SU-DHL-6 (cell line): ENCODE results near the gene ENTPD8.

Source experiments
- EZH2phosphoT487 ChIP-seq: fragments of 200-600 bp; sonication (generic), shearing (Covaris generic); conservative IDR thresholded peaks from 2 replicates; pipeline ENCODE4 v1.6.1; 2018; ENCODE audit warnings: mild to moderate bottlenecking, antibody characterized with exemption, low read length, moderate library complexity, mixed read lengths
- TF ChIP-seq, protein P1 (sequence below): fragments of 200-600 bp; sonication (generic); IDR thresholded peaks from one replicate; pipeline ENCODE4 v1.5.1; 2017; ENCODE audit warnings: antibody characterized with exemption, mild to moderate bottlenecking, low read length, moderate library complexity; ENCODE audit not compliant: insufficient read depth, poor library complexity, severe bottlenecking

DNA sequence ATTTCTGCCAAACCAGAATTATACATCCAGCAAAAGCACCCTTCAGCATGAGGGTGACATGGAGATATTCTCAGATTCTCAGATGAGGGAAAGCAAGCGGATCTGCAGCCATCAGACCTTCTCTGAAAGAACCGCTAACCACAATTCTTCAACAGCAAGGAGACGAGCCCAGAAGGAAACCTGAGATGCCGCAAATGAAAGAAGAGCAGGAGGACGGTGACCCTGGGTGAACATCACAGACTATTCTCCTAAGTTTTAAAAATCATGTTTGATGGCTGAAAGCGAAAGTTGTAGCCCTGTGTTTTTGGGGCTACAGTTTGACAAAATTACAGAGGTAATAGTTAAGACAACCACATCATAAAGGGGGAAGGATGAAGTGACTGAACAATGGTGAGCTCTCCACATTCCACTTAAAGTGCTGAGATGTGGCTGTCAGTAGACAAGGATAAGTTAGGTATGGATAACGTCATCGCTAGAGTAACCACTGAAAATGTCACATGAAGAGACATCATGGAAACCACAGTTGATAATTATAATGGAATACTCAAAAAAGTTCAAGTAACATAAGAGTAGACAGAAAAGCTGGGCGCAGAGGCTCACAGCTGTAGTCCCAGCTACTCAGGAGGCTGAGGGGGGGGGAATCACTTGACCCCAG lies 49.5 kb upstream of the ENTPD8 start:
- TF ChIP-seq, protein P1, sequence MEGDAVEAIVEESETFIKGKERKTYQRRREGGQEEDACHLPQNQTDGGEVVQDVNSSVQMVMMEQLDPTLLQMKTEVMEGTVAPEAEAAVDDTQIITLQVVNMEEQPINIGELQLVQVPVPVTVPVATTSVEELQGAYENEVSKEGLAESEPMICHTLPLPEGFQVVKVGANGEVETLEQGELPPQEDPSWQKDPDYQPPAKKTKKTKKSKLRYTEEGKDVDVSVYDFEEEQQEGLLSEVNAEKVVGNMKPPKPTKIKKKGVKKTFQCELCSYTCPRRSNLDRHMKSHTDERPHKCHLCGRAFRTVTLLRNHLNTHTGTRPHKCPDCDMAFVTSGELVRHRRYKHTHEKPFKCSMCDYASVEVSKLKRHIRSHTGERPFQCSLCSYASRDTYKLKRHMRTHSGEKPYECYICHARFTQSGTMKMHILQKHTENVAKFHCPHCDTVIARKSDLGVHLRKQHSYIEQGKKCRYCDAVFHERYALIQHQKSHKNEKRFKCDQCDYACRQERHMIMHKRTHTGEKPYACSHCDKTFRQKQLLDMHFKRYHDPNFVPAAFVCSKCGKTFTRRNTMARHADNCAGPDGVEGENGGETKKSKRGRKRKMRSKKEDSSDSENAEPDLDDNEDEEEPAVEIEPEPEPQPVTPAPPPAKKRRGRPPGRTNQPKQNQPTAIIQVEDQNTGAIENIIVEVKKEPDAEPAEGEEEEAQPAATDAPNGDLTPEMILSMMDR = no peak
- TF ChIP-seq EZH2phosphoT487 = no peak
